HCT116 (cell line): ENCODE results near the gene SDCBP2. TPM values are rescaled to one million over a fixed set of nuclear protein-coding genes. Genes with fewer than 3 reads are reported as not detected.

Source experiments
- ATAC-seq: fragments of 200-7000 bp; cut with Tn5 transposase; 2 replicates; pipeline ENCODE4 v1.9.1; 2020; ENCODE audit warnings: mild to moderate bottlenecking, moderate library complexity
- BruUV-seq: library from RNA; stranded (reverse); fragments of 400-500 nt; replicated peaks from 2 replicates; lab custom pipeline; 2021; lab: Mats Ljungman, UMichigan
- CTCF ChIA-PET: fragments of 300-600 bp; sonication (Branson Sonifier 250); formaldehyde crosslinking; loops from one replicate; lab custom pipeline; 2021; ENCODE audit warnings: antibody characterized with exemption; lab: Charles Lee
- POLR2A ChIA-PET: fragments of 300-600, 350-600 bp; sonication (Branson Sonifier 250); formaldehyde crosslinking; loops from one replicate; lab custom pipeline; 2021; ENCODE audit warnings: antibody characterized with exemption; lab: Charles Lee
- RAD21 ChIA-PET, 2 experiments: fragments of 300-600 bp; sonication (Branson Sonifier 250); formaldehyde crosslinking; loops; one replicate each; lab custom pipeline; 2023; ENCODE audit warnings: low total read pairs in 2 of 2; ENCODE audit not compliant: uncharacterized antibody in 2 of 2, unreplicated experiment in 2 of 2, low non-redundant PET in 1 of 2; lab: Charles Lee
- DNase-seq: peaks from one replicate; pipeline ENCODE4 v3.0.0-alpha.2; 2010; ENCODE audit warnings: low read depth, low spot score
- H2AFZ ChIP-seq: fragments of 200-600 bp; shearing (Covaris generic), sonication (generic); 2 replicates; pipeline ENCODE4 v1.6.1; 2017; ENCODE audit warnings: low read depth, mixed run types, mixed read lengths, antibody characterized with exemption, low read length; ENCODE audit not compliant: poor library complexity, severe bottlenecking
- H3K27ac ChIP-seq: 2 replicates; pipeline ENCODE4 v1.5.1; 2012; ENCODE audit warnings: low read depth, low read length
- H3K27me3 ChIP-seq: fragments of 200-600 bp; sonication (generic); 2 replicates; pipeline ENCODE4 v1.6.1; 2016; ENCODE audit warnings: mixed run types, low read length, mixed read lengths; ENCODE audit not compliant: insufficient read depth
- H3K36me3 ChIP-seq, 2 experiments: fragments of 200-500 bp in 1 of 2; fragments of 200-600 bp in 1 of 2; sonication (Bioruptor generic) in 1 of 2; sonication (generic) in 1 of 2; 2 replicates each; pipeline versions ENCODE4 v1.5.1 to v1.6.1; 2014 to 2016; ENCODE audit warnings: low read length in 2 of 2, inconsistent platforms in 1 of 2, mixed read lengths in 1 of 2, mixed run types in 1 of 2; ENCODE audit not compliant: insufficient read depth in 2 of 2, control insufficient read depth in 1 of 2
- H3K4me1 ChIP-seq, 2 experiments: fragments of 200-600 bp in 1 of 2; sonication (generic) in 1 of 2; 2 replicates each; pipeline versions ENCODE4 v1.5.1 to v1.6.1; 2012 to 2017; ENCODE audit warnings: low read length in 2 of 2, inconsistent platforms in 1 of 2, mild to moderate bottlenecking in 1 of 2, mixed read lengths in 1 of 2, mixed run types in 1 of 2, moderate library complexity in 1 of 2; ENCODE audit not compliant: insufficient read depth in 2 of 2, control insufficient read depth in 1 of 2
- H3K4me2 ChIP-seq: fragments of 200-600 bp; sonication (generic); 2 replicates; pipeline ENCODE4 v1.6.1; 2017; ENCODE audit warnings: mixed run types, low read length, mixed read lengths
- H3K4me3 ChIP-seq, 2 experiments: fragments of 200-600 bp in 1 of 2; sonication (generic) in 1 of 2; replicated peaks in 1 of 2; 2 replicates each; pipeline ENCODE4 v1.5.1; 2011 to 2016; ENCODE audit warnings: low read length in 2 of 2, control low read depth in 1 of 2, low read depth in 1 of 2, mild to moderate bottlenecking in 1 of 2, mixed read lengths in 1 of 2, mixed run types in 1 of 2
- H3K79me2 ChIP-seq: fragments of 200-600 bp; sonication (generic); 2 replicates; pipeline ENCODE4 v1.6.1; 2017; ENCODE audit warnings: mild to moderate bottlenecking, mixed run types, low read length, moderate library complexity, mixed read lengths; ENCODE audit not compliant: insufficient read depth
- H3K9ac ChIP-seq: fragments of 200-600 bp; sonication (generic); 2 replicates; pipeline ENCODE4 v1.6.1; 2016; ENCODE audit warnings: low read length, mixed read lengths
- H3K9me2 ChIP-seq: fragments of 200-600 bp; sonication (generic), shearing (Covaris generic); 2 replicates; pipeline ENCODE4 v1.6.1; 2017; ENCODE audit warnings: mixed run types, mild to moderate bottlenecking, moderate library complexity; ENCODE audit not compliant: insufficient read depth
- H3K9me3 ChIP-seq, 2 experiments: fragments of 200-500 bp in 1 of 2; fragments of 200-600 bp in 1 of 2; sonication (Bioruptor generic) in 1 of 2; sonication (generic) in 1 of 2; 2 replicates each; pipeline ENCODE4 v1.6.1; 2014 to 2017; ENCODE audit warnings: low read length in 2 of 2, mixed read lengths in 2 of 2, inconsistent platforms in 1 of 2, low read depth in 1 of 2, mild to moderate bottlenecking in 1 of 2, mixed run types in 1 of 2, moderate library complexity in 1 of 2; ENCODE audit not compliant: control insufficient read depth in 1 of 2, insufficient read depth in 1 of 2
- H4K20me1 ChIP-seq: fragments of 200-600 bp; sonication (generic), shearing (Covaris generic); 2 replicates; pipeline ENCODE4 v1.6.1; 2017; ENCODE audit warnings: mixed run types, mild to moderate bottlenecking, moderate library complexity; ENCODE audit not compliant: insufficient read depth
- EGR1 ChIP-seq: IDR thresholded peaks from 2 replicates; pipeline ENCODE4 v1.6.1; 2012; ENCODE audit warnings: low read depth
- ELF1 ChIP-seq: IDR thresholded peaks from 2 replicates; pipeline ENCODE4 v1.6.1; 2012; ENCODE audit warnings: low read depth, borderline replicate concordance
- EZH2 ChIP-seq: fragments of 200-600 bp; sonication (generic); IDR thresholded peaks from 2 replicates; pipeline ENCODE4 v1.6.1; 2017; ENCODE audit warnings: antibody characterized with exemption, mixed run types
- FOSL1 ChIP-seq: IDR thresholded peaks from 2 replicates; pipeline ENCODE4 v1.6.1; 2012; ENCODE audit warnings: low read depth
- POLR2A ChIP-seq: IDR thresholded peaks from 2 replicates; pipeline ENCODE4 v1.7.0; 2011; ENCODE audit warnings: borderline replicate concordance; ENCODE audit not compliant: insufficient read depth, insufficient read length; ENCODE audit errors: extremely low read depth
- POLR2AphosphoS5 ChIP-seq: IDR thresholded peaks from 2 replicates; pipeline ENCODE4 v1.6.1; 2011; ENCODE audit warnings: mild to moderate bottlenecking, low read depth, low read length, moderate library complexity
- RAD21 ChIP-seq: IDR thresholded peaks from 2 replicates; pipeline ENCODE4 v1.6.1; 2012; ENCODE audit warnings: low read depth, mild to moderate bottlenecking
- SIN3A ChIP-seq: IDR thresholded peaks from 2 replicates; pipeline ENCODE4 v1.6.1; 2012; ENCODE audit warnings: low read depth
- YY1 ChIP-seq: IDR thresholded peaks from 2 replicates; pipeline ENCODE4 v1.6.1; 2011; ENCODE audit warnings: low read length, low read depth, moderate library complexity, mild to moderate bottlenecking; ENCODE audit not compliant: insufficient replicate concordance; ENCODE audit errors: extremely low read depth
- intact Hi-C: fragments of 100-400 bp; cut with micrococcal nuclease; formaldehyde crosslinking; loops from 2 replicates; pipeline ENCODE4 v1.10.0; 2022
- total RNA-seq: library from RNA; stranded (reverse); gene quantifications from one replicate; pipeline ENCODE4 v1.2.1, GENCODE V29; 2021; ENCODE audit not compliant: unreplicated experiment
- TF ChIP-seq, protein P1 (sequence below): IDR thresholded peaks from 2 replicates; pipeline ENCODE4 v1.6.1; 2011; ENCODE audit warnings: mild to moderate bottlenecking, low read length, moderate library complexity; ENCODE audit not compliant: insufficient replicate concordance; ENCODE audit errors: extremely low read depth
- TF ChIP-seq, protein P2 (sequence below), 3 experiments: fragments of 200-600 bp in 1 of 3; sonication (generic) in 1 of 3; IDR thresholded peaks in 2 of 3; conservative IDR thresholded peaks in 1 of 3; 2 replicates each; pipeline ENCODE4 v1.5.1; 2012 to 2017; ENCODE audit warnings: low read depth in 2 of 3, low read length in 2 of 3, antibody characterized with exemption in 1 of 3, borderline replicate concordance in 1 of 3, control low read depth in 1 of 3, mild to moderate bottlenecking in 1 of 3, mixed read lengths in 1 of 3, mixed run types in 1 of 3, moderate library complexity in 1 of 3; ENCODE audit not compliant: insufficient read depth in 1 of 3
- TF ChIP-seq, protein P3 (sequence below): IDR thresholded peaks from 2 replicates; pipeline ENCODE4 v1.6.1; 2012

Gene SDCBP2
- total RNA-seq, 1 experiment from 2014 or later, result 3.4 TPM

DNA sequence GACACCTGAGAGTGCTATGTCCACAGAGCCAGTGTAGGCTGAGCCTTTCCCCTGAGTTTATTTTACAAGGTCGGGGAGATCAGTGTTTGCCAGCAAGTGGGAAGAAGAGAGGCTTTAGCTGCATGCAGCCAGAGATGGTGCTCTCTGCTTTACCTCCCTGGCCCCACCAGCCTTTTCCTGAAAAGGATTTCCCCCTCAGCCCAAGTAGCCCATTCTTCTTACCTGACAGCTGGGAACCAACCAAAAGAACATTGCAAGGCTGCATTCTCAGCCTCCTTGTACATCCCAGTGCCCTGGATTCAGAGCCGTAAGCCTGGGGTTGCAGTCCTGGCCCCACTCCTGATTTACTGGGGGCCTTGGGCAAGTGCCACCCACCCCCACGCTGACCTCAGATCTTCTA lies 46.0 kb downstream of the SDCBP2 start:
- intact Hi-C loops, result no loop called here
- POLR2A ChIA-PET, result no interaction called here
- no peaks in the 10 kb centered on the region for H3K9me2 ChIP-seq
- H3K4me2 ChIP-seq, result no peak overlapping the region
- peaks cover 0 to 7% of the 10 kb centered on the region in 2 experiments; a peak in 1 of 4 replicates for H3K4me1 ChIP-seq
- H4K20me1 ChIP-seq, result no peaks in the 10 kb centered on the region
- no peak overlapping the region for H2AFZ ChIP-seq
- no peak overlapping the region for H3K27ac ChIP-seq
- ATAC-seq, result no peak
- H3K79me2 ChIP-seq, result no peaks in the 10 kb centered on the region
- no peak overlapping the region for H3K4me3 ChIP-seq
- no TSS peak for BruUV-seq
- no peak overlapping the region for H3K9ac ChIP-seq
- no peak for TF ChIP-seq RAD21
- TF ChIP-seq EGR1, result no peak
- TF ChIP-seq ELF1, result no peak
- TF ChIP-seq YY1, result no peak
- TF ChIP-seq EZH2, result no peak
- TF ChIP-seq, all 23 proteins: peak for 0
- no peaks in the 10 kb centered on the region for H3K36me3 ChIP-seq
- no peaks in the 10 kb centered on the region for H3K9me3 ChIP-seq
- H3K27me3 ChIP-seq, result no peaks in the 10 kb centered on the region
- ChIA-PET CTCF (no interaction called here), RAD21 (no interaction called here)
- DNase-seq, result no peak

DNA sequence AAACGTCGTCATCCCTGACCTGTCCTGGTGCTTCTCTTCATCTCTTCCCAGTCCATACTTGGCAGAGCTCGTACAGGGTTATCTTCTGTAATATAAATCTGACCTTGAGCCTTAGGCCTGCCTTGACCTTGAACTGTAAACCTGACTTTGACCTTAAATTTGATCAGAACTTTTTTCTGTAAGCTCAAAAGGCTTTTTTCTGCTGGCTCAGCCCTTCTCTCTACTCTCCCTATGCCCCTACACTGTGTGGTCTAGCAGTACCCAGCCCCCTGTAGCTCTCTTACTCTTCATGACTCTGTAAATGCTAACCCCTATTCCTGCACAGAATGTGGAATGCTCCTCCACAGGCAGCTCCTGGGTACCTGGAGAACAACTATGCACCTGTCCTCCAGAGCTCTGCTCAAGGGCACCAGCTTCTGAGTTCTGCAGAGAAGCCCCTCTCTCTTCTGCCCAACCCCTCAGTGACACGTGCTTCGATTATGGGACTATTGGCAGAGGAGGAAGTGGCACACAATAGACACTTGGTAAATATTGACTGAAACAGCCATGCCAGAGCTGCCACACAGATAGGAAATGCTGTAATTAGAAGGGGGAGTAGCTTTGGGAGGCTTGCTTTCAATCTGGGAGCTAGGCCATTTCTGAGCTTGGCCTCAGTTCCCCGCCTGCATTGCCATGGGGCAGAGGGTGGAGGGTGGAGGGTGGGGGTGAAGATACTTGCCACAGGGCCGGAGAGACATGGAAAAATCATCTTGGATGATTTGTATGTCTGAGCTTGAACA lies 47.5 kb downstream of the SDCBP2 start:
- Histone ChIP-seq H3K9me2 (no peaks in the 10 kb centered on the region), H3K9ac (no peak overlapping the region), H3K79me2 (no peaks in the 10 kb centered on the region), H4K20me1 (no peaks in the 10 kb centered on the region), H3K27ac (no peak overlapping the region), H2AFZ (no peak overlapping the region), H3K27me3 (no peaks in the 10 kb centered on the region), H3K36me3 (no peaks in the 10 kb centered on the region), H3K4me2 (no peak overlapping the region), H3K4me1 (peaks cover 0 to 7% of the 10 kb centered on the region in 2 experiments; a peak in 1 of 4 replicates), H3K4me3 (no peak overlapping the region), H3K9me3 (no peaks in the 10 kb centered on the region)
- intact Hi-C loops, result no loop called here
- CTCF ChIA-PET, result no interaction called here
- TF ChIP-seq SIN3A (no peak), POLR2A (no peak), FOSL1 (no peak), POLR2AphosphoS5 (no peak), EZH2 (no peak), RAD21 (no peak), YY1 (no peak)
- TF ChIP-seq, protein P1, sequence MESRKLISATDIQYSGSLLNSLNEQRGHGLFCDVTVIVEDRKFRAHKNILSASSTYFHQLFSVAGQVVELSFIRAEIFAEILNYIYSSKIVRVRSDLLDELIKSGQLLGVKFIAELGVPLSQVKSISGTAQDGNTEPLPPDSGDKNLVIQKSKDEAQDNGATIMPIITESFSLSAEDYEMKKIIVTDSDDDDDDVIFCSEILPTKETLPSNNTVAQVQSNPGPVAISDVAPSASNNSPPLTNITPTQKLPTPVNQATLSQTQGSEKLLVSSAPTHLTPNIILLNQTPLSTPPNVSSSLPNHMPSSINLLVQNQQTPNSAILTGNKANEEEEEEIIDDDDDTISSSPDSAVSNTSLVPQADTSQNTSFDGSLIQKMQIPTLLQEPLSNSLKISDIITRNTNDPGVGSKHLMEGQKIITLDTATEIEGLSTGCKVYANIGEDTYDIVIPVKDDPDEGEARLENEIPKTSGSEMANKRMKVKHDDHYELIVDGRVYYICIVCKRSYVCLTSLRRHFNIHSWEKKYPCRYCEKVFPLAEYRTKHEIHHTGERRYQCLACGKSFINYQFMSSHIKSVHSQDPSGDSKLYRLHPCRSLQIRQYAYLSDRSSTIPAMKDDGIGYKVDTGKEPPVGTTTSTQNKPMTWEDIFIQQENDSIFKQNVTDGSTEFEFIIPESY, result no peak
- TF ChIP-seq, protein P2, sequence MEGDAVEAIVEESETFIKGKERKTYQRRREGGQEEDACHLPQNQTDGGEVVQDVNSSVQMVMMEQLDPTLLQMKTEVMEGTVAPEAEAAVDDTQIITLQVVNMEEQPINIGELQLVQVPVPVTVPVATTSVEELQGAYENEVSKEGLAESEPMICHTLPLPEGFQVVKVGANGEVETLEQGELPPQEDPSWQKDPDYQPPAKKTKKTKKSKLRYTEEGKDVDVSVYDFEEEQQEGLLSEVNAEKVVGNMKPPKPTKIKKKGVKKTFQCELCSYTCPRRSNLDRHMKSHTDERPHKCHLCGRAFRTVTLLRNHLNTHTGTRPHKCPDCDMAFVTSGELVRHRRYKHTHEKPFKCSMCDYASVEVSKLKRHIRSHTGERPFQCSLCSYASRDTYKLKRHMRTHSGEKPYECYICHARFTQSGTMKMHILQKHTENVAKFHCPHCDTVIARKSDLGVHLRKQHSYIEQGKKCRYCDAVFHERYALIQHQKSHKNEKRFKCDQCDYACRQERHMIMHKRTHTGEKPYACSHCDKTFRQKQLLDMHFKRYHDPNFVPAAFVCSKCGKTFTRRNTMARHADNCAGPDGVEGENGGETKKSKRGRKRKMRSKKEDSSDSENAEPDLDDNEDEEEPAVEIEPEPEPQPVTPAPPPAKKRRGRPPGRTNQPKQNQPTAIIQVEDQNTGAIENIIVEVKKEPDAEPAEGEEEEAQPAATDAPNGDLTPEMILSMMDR (IDR thresholded peaks at IDR 0.05 in 2 of 3, conservative IDR thresholded peaks at IDR 0.05 in 1 of 3; ENCODE audit: borderline replicate concordance in 1 of 3, insufficient read depth in 1 of 3, low read depth in 2 of 3, low read length in 2 of 3), result no peak
- TF ChIP-seq, protein P3, sequence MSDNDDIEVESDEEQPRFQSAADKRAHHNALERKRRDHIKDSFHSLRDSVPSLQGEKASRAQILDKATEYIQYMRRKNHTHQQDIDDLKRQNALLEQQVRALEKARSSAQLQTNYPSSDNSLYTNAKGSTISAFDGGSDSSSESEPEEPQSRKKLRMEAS, result no peak
- ATAC-seq, result no peak
- no TSS peak for BruUV-seq
- DNase-seq, result no peak
- POLR2A ChIA-PET, result no interaction called here
- RAD21 ChIA-PET, result no interaction called here
